ENCODE measurements around the gene PCBP3.
"Not testable (repeated sequence)": the region's sequence is repeated elsewhere in the genome, so short reads cannot be mapped to it uniquely, and the experiment has no call there.

PCBP3 gene

GRCh38 chr21:45885930-45886601 is 242.5 kb downstream of the PCBP3 start:
- DNase-seq = not testable (repeated sequence)

- DNase-seq = no peak
Observed at GRCh38 chr21:45886610-45887026, 243.1 kb downstream of the PCBP3 start.

- DNase-seq = no peak
Observed at GRCh38 chr21:45887120-45887611, 243.6 kb downstream of the PCBP3 start.

- no peak for DNase-seq
Observed at GRCh38 chr21:45887788-45888187, 244.3 kb downstream of the PCBP3 start.

GRCh38 chr21:45888386-45889009 is 245.0 kb downstream of the PCBP3 start:
- DNase-seq = no peak

GRCh38 chr21:45889256-45889655 is 245.7 kb downstream of the PCBP3 start:
- no peak for DNase-seq

GRCh38 chr21:45889961-45890360 is 246.4 kb downstream of the PCBP3 start:
- no peak for DNase-seq

- no peak for DNase-seq
Observed at GRCh38 chr21:45891388-45892155, 248.0 kb downstream of the PCBP3 start.

- no peak for DNase-seq
Observed at GRCh38 chr21:45892156-45892915, 248.8 kb downstream of the PCBP3 start.

GRCh38 chr21:45892916-45893739 is 249.6 kb downstream of the PCBP3 start:
- DNase-seq = no peak

- DNase-seq = no peak
Observed at GRCh38 chr21:45893740-45894449, 250.4 kb downstream of the PCBP3 start.

GRCh38 chr21:45894450-45894825 is 250.9 kb downstream of the PCBP3 start:
- DNase-seq = no peak

GRCh38 chr21:45894906-45895777 is 251.6 kb downstream of the PCBP3 start:
- no peak for DNase-seq

GRCh38 chr21:45895778-45896370 is 252.3 kb downstream of the PCBP3 start:
- DNase-seq = no peak

GRCh38 chr21:45896431-45896830 is 252.9 kb downstream of the PCBP3 start:
- DNase-seq = not testable (repeated sequence)

- no peak for DNase-seq
Observed at GRCh38 chr21:45897191-45898027, 253.9 kb downstream of the PCBP3 start.

- no peak for DNase-seq
Observed at GRCh38 chr21:45898028-45898350, 254.5 kb downstream of the PCBP3 start.

- no peak for DNase-seq
Observed at GRCh38 chr21:45898781-45899180, 255.3 kb downstream of the PCBP3 start.
